Tibial nerve (tissue), 4 donors: ENCODE measurements around the gene ZBTB17.

Experiments used
- CTCF ChIP-seq, 5 experiments: fragments of 200-600 bp in 3 of 5; fragments of 450-650 bp in 2 of 5; sonication (generic) in 3 of 5; IDR thresholded peaks; one replicate each; pipeline ENCODE4 v1.5.1; 2016 to 2019; ENCODE audit warnings: antibody characterized with exemption in 5 of 5, mild to moderate bottlenecking in 3 of 5, moderate library complexity in 2 of 5
- EP300 ChIP-seq, 2 donors: sonication (generic); formaldehyde crosslinking; IDR thresholded peaks; one replicate each; pipeline ENCODE4 v1.6.1; 2017; ENCODE audit warnings: antibody characterized with exemption in 2 of 2, mild to moderate bottlenecking in 1 of 2
- POLR2A ChIP-seq, 2 donors: fragments of 450-650 bp; IDR thresholded peaks; one replicate each; pipeline ENCODE4 v1.6.1; 2017; ENCODE audit warnings: antibody characterized with exemption in 2 of 2, mild to moderate bottlenecking in 2 of 2, moderate library complexity in 2 of 2

- no peak for TF ChIP-seq CTCF (IDR thresholded peaks at IDR 0.05)
- no peak for TF ChIP-seq EP300 (IDR thresholded peaks at IDR 0.05)
- no peak for TF ChIP-seq POLR2A (IDR thresholded peaks at IDR 0.05)
These were observed 1.0 kb downstream of the ZBTB17 start for GRCh38 chr1:15974855-15975254.
